ENCODE results near the gene DRICH1.

DRICH1 gene

DNA sequence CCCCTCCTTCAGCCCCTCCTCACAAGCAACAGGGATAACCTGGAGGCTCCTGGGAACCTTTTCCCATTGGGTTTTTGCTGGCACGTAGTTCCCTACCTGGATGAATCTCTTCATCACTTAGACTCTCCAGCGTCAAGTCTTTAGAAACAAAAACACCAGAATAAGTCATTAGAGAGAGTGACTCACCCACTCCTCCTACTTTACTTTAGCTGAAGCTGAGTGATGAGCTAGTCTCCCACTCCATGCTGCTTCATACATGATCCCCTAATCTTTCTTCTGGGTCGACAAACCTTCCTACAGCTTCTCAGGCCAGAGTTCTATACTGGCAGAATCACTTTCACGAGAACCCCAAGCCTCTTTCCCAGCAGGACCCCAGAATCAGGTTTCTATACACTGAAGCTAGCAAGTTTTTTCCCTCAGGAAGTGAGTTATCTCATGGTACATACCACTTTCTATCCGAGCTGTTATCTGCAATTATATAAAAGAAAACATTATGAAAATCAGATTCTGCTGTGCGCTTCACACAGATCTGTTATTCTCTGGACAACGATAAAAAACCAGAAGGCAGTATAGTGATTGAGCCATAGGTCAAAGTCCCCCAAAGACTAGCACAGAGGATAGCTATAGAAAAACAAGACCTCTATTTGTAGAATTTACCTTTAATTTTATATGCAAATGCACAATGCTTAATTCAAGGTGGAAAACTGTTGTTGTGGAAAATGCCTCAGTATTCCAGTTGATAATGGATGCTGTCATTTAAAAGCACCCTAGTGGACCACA, 18.7 kb downstream of the DRICH1 start:
- Histone ChIP-seq H3K27ac (ENCODE audit: low read depth, low read length) (no peak overlapping the region), H3K4me2 (ENCODE audit: low read depth, low read length, poor library complexity, severe bottlenecking) (no peak overlapping the region), H2AFZ (ENCODE audit: low read depth, low read length, severe bottlenecking) (no peak overlapping the region), H3K9me2 (replicated peaks; ENCODE audit: insufficient read depth, low read length) (no peaks in the 10 kb centered on the region), H3F3A (ENCODE audit: insufficient read depth) (no peaks in the 10 kb centered on the region), H3K9ac (ENCODE audit: low read length) (no peak overlapping the region), H3K9me3 (ENCODE audit: insufficient read depth, low read length) (no peaks in the 10 kb centered on the region), H3K79me2 (ENCODE audit: insufficient read depth, low read length) (no peaks in the 10 kb centered on the region), H3K4me3 (ENCODE audit: insufficient read depth, low read length, poor library complexity, severe bottlenecking) (no peak overlapping the region), H3K36me3 (ENCODE audit: low read length) (no peaks in the 10 kb centered on the region), H3K27me3 (ENCODE audit: low read length) (no peaks in the 10 kb centered on the region), H4K20me1 (ENCODE audit: low read depth, low read length) (no peaks in the 10 kb centered on the region)
- TF ChIP-seq EZH2phosphoT487 (conservative IDR thresholded peaks at IDR 0.05; ENCODE audit: low read length), result no peak
- TF ChIP-seq, protein P1, sequence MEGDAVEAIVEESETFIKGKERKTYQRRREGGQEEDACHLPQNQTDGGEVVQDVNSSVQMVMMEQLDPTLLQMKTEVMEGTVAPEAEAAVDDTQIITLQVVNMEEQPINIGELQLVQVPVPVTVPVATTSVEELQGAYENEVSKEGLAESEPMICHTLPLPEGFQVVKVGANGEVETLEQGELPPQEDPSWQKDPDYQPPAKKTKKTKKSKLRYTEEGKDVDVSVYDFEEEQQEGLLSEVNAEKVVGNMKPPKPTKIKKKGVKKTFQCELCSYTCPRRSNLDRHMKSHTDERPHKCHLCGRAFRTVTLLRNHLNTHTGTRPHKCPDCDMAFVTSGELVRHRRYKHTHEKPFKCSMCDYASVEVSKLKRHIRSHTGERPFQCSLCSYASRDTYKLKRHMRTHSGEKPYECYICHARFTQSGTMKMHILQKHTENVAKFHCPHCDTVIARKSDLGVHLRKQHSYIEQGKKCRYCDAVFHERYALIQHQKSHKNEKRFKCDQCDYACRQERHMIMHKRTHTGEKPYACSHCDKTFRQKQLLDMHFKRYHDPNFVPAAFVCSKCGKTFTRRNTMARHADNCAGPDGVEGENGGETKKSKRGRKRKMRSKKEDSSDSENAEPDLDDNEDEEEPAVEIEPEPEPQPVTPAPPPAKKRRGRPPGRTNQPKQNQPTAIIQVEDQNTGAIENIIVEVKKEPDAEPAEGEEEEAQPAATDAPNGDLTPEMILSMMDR (IDR thresholded peaks at IDR 0.05; ENCODE audit: insufficient read depth, low read length, poor library complexity, severe bottlenecking), result no peak

DNA sequence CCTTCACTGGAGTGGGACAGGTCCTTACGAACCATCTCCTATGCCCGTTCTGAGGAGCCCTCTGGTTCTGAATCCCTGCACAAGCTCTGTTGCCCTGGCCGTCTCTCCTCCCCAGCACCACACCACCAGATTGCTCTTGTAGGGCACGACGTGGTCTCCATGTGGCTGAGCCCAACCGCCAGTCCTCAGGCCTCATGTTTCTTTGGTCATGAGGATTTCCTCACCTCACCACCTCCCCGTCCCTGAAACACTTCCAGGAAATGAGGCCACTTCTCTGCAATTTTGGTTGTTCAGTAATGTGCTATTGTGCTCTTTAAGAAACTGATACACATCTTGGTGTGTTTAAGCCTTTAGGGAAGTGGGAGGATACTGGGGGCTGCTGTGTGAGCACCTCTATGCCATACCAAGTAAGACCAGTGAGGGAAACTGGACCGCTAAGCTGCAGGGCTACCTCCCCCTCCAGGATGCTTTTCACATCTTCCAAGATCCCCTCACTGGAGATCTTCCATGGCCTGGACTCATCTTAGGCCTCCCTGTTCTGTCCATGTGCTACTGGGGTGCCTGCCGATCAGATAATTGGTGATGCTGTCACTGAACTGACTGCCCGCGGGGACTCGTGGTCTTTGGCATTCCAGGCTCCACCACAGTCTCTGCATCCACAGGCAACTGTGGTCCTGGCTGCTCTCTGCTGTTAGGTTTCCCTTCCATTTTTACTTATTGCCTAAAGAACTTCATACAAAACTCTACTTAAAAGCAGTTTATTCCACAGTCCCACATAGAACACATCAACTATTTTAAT, 21.9 kb downstream of the DRICH1 start:
- Histone ChIP-seq H2AFZ (ENCODE audit: low read depth, low read length, severe bottlenecking) (no peak overlapping the region), H3K79me2 (ENCODE audit: insufficient read depth, low read length) (no peaks in the 10 kb centered on the region), H3K27me3 (ENCODE audit: low read length) (no peaks in the 10 kb centered on the region), H3K4me3 (ENCODE audit: insufficient read depth, low read length, poor library complexity, severe bottlenecking) (no peak overlapping the region), H3K36me3 (ENCODE audit: low read length) (no peaks in the 10 kb centered on the region), H3K9me3 (ENCODE audit: insufficient read depth, low read length) (no peaks in the 10 kb centered on the region), H3K9ac (ENCODE audit: low read length) (no peak overlapping the region), H4K20me1 (ENCODE audit: low read depth, low read length) (no peaks in the 10 kb centered on the region), H3K27ac (ENCODE audit: low read depth, low read length) (no peak overlapping the region), H3F3A (ENCODE audit: insufficient read depth) (no peaks in the 10 kb centered on the region), H3K4me2 (ENCODE audit: low read depth, low read length, poor library complexity, severe bottlenecking) (no peak overlapping the region), H3K9me2 (replicated peaks; ENCODE audit: insufficient read depth, low read length) (no peaks in the 10 kb centered on the region)
- TF ChIP-seq EZH2phosphoT487 (conservative IDR thresholded peaks at IDR 0.05; ENCODE audit: low read length), result no peak
- TF ChIP-seq, protein P1 (IDR thresholded peaks at IDR 0.05; ENCODE audit: insufficient read depth, low read length, poor library complexity, severe bottlenecking), result no peak

DNA sequence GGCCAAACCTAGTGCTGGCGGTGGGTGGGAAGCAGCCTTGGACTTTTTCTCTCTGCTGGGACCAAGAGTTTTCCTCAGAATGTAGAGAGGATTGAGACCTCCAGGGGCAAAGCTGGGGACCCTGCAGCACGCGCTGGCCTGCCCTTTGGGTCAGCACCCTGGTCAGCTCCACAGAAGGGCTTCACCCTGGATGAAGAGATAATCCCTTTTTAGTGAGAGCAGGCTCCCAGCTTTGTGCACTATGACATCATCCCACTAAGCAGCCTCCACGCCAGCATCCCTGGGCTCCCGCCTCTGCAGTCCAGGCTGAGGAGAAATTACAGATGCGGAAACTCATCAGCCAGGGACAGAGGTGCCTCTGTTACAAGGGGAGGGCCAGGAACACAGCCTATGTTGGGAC, 23.5 kb downstream of the DRICH1 start:
- Histone ChIP-seq H3K27me3 (ENCODE audit: low read length) (no peaks in the 10 kb centered on the region), H3K79me2 (ENCODE audit: insufficient read depth, low read length) (no peaks in the 10 kb centered on the region), H3K9me3 (ENCODE audit: insufficient read depth, low read length) (no peaks in the 10 kb centered on the region), H3K27ac (ENCODE audit: low read depth, low read length) (no peak overlapping the region), H3K4me3 (ENCODE audit: insufficient read depth, low read length, poor library complexity, severe bottlenecking) (no peak overlapping the region), H3K9me2 (replicated peaks; ENCODE audit: insufficient read depth, low read length) (no peaks in the 10 kb centered on the region), H4K20me1 (ENCODE audit: low read depth, low read length) (no peaks in the 10 kb centered on the region), H2AFZ (ENCODE audit: low read depth, low read length, severe bottlenecking) (no peak overlapping the region), H3K9ac (ENCODE audit: low read length) (no peak overlapping the region), H3K36me3 (ENCODE audit: low read length) (no peaks in the 10 kb centered on the region), H3F3A (ENCODE audit: insufficient read depth) (no peaks in the 10 kb centered on the region), H3K4me2 (ENCODE audit: low read depth, low read length, poor library complexity, severe bottlenecking) (no peak overlapping the region)
- TF ChIP-seq, protein P1 (IDR thresholded peaks at IDR 0.05; ENCODE audit: insufficient read depth, low read length, poor library complexity, severe bottlenecking), result no peak
- TF ChIP-seq EZH2phosphoT487 (conservative IDR thresholded peaks at IDR 0.05; ENCODE audit: low read length), result no peak
